C4-2B (cell line): Measurements from ENCODE around the gene ATP23.
A peak's percentile ranks its signal among the peaks of the same experiment; 100 is the strongest.

Experiments
- H3K27ac ChIP-seq: fragments of 450-650 bp; 2 replicates; pipeline ENCODE4 v1.5.1; 2017
- CTCF ChIP-seq: fragments of 450-650 bp; conservative IDR thresholded peaks from 2 replicates; pipeline ENCODE4 v1.5.1; 2017; ENCODE audit warnings: mild to moderate bottlenecking
- ZFX ChIP-seq: fragments of 450-650 bp; IDR thresholded peaks from 2 replicates; pipeline ENCODE4 v1.6.1; 2017

Gene ATP23

GRCh38 chr12:57939291-57939690 lies 2.1 kb upstream of the ATP23 start:
- H3K27ac ChIP-seq: no peak overlapping the region
- TF ChIP-seq CTCF (no peak), ZFX (no peak)

GRCh38 chr12:57940052-57940914 lies 1.1 kb upstream of the ATP23 start:
- peak overlapping the region; percentile 86 for H3K27ac ChIP-seq
- TF ChIP-seq CTCF: no peak
- TF ChIP-seq ZFX: no peak

- TF ChIP-seq CTCF (no peak), ZFX (no peak)
- peak overlapping the region; percentile 86 for H3K27ac ChIP-seq
These were observed 527 bp upstream of the ATP23 start for GRCh38 chr12:57940915-57941164.

- TF ChIP-seq ZFX: no peak
- TF ChIP-seq CTCF: no peak
- H3K27ac ChIP-seq: no peak overlapping the region
These were observed 2.2 kb downstream of the ATP23 start for GRCh38 chr12:57943438-57944080.

GRCh38 chr12:57944313-57945023 lies 3.1 kb downstream of the ATP23 start:
- no peak overlapping the region for H3K27ac ChIP-seq
- TF ChIP-seq ZFX (no peak), CTCF (no peak)

GRCh38 chr12:57952766-57953165 lies 11.4 kb downstream of the ATP23 start:
- no peak overlapping the region for H3K27ac ChIP-seq
- TF ChIP-seq ZFX (no peak), CTCF (no peak)

- H3K27ac ChIP-seq: no peak overlapping the region
- TF ChIP-seq CTCF (no peak), ZFX (no peak)
These were observed 13.4 kb downstream of the ATP23 start for GRCh38 chr12:57954768-57955167.
